ENCODE results near the gene DYNLT2.

DYNLT2 gene, protein sequence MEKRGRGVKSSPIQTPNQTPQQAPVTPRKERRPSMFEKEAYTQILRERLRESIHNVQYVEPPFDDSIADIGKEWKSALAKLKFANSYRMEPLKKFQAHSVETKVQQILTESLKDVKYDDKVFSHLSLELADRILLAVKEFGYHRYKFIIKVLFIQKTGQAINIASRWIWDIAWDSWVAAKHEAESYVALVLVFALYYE

DNA sequence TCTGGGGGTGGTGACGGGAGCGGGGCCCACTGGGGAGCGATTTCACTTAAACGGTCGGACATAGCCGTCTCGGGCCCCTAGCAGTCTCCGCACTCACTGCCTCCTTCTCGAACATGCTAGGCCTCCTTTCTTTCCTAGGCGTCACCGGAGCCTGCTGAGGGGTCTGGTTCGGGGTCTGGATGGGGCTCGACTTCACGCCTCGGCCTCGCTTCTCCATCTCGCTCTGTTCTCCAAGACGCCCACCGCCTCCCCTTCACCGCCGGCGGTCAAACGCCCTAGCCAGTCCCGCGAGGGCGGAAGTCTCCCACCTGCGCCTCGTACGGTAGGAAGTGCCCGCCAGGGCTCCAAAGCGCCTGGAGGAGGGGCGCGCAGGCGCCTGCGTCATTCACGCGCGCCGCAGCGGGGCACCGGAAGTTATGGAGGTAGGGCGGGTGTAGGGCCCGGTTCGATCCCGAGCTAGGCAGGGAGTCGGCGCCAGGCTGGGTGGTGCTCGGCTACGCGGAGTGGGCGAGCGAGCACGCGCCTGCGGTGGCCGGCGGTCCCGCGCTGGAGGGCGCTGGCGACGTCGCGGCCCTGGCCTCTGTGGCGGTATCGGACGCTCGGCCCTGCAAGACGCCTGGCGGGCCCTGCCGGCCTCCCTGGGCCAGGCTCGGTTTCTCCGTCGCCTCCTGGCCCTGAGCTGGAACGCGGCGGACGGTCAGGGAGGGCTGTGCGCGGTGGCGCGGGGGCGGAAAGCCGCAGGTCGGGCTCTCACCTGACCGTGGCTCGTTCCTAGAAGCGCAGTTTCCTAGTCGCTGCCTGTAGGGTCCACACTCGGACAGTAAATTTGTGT lies at the start of gene DYNLT2, which contains the start of gene ERMARD:
TSS of gene DYNLT2 (minus strand) at position 331 of the 832 bp plus-strand sequence. CDS start at position 217, 114 bp downstream.
TSS of gene ERMARD (plus strand) at position 381 of the 832 bp plus-strand sequence. CDS start at position 417, 36 bp downstream.
- peak; percentile 89 for DNase-seq (ENCODE audit: low read depth in 2 of 2)

DNA sequence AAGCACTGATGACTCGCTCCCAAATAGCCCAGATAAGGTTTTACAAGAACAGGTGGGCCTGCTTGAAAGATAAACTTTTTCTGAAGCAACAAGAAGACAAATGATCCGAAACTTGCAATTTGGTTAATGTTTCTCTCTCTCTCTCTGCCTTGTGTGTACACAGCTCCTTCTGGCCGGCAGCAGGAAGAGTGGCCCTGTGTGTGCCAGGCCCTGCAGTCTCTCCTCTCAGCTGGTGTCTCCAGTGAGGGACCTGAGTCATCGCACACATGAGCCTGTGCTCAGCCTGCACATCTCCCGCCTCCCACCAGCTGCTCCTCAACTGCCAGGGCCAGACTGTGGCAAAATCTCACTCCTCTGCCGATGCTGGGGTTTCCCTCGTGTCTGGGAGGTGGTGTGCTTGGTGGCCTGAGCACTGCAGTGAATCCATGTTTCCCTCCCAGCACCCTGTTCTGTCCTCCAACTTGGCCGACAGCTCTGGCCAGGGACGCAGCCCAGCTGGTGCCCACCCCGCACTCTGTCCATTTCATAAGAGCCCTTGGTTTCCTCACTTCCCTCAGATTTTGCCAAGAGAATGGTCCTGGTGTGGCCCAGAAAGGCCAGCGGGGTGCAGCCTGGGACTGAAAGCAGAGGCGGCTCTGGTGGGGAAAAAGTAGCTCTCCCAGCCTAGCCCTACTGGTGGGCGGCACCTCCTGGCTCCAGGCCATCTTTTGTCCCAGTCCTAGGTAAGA lies 49.5 kb upstream of the DYNLT2 start:
- DNase-seq (ENCODE audit: low read depth in 2 of 2) = no peak

DNA sequence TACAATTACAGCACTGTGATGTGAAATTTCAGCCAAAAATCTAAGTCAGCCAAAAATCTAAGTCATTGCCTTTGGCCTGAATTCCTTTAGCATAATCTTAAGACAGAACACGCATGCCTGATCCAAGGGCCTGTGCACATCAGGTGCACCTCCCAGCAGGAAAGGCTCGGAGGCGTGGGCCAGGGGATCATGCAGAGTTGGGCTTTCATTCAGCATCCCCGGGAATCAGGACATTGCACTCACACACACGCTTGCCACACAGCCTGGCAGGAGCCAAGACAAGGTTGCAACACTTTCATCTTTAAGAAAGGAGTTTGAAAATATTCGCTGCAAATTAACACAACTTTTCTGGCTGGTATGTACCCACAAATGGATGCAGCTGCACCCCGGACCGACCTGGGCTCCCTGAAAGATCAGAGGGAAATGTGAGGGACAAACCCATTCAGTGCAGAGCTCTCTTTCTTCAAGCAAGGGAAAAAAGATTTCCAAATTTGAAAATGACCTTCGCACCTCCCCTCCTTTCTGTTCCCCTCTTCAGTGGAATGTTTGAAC lies 48.8 kb upstream of the DYNLT2 start:
- no peak for DNase-seq (ENCODE audit: low read depth in 2 of 2)

DNA sequence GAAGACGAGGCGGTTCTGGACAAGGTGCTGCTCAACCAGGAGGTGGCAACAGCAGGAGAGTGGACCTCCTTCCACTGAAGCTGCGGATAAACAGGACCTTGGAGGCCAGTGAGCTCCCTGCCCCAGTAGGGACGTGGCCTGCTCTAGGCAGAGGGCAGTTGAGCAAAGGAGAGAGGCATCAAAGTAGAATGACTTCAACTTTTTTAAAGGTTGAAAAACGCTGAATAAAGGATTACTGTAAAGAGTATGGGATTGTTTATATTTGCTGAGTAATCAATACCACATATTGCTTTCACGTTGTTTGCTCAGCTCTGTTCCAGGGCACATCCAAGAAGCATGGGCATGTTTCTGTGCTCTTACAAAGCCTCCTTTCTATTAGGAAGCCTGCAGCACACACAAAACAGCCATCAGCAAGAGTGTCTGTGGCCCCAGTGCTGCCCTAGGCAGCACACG lies 48.1 kb upstream of the DYNLT2 start:
- DNase-seq (ENCODE audit: low read depth in 2 of 2) = no peak

DNA sequence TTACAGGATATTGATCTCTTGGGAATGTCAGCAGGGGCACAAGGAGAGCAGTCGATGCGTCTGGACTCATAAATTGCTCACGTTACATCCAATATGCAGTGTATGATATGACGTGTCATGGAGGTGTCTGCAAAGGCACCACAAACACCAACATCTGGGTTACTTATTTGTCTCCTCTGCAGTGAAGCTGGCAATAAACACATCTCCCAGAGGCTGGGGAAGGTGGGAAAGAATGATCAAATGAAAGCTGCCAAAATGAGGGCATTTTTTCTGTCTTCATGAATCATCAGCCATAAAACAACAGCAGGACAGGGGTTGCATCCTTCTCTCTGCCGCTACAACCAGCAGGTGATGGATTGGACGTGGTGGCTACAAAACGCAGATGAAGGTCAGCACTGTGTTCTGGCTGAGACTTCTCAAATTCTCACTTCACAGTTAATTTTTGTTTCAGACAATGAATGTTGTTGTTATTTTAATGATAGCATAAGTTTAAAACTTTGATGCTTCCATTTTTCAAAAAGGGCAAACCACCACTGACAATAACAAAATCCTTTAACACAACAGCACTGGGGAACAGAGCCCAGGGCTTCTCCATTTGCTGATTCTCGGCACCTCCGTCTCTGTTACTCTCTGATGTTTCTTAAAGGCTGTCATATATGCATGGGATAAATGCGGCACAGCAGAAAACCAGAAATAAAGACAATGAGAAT lies 47.5 kb upstream of the DYNLT2 start:
- no peak for DNase-seq (ENCODE audit: low read depth in 2 of 2)

DNA sequence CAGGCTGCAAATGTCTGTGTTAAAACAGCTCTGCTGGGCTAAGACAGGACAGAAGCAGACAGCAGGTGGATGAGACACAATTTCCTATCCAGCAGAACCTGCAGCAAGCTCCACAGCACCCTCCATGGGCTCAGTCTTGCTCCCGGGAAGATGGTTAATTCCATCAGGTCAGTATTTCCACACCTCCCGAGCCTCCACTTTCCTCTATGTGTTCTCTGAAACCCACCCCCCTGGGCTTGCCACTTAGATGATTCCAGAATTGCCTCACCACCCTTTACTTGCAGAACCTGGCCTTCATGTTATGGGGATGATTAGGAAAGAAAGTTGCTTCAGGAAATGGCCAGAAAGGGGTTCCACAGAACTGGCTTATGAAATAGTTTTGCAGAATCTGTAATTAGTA lies 43.8 kb upstream of the DYNLT2 start:
- no peak for DNase-seq (ENCODE audit: low read depth in 2 of 2)

DNA sequence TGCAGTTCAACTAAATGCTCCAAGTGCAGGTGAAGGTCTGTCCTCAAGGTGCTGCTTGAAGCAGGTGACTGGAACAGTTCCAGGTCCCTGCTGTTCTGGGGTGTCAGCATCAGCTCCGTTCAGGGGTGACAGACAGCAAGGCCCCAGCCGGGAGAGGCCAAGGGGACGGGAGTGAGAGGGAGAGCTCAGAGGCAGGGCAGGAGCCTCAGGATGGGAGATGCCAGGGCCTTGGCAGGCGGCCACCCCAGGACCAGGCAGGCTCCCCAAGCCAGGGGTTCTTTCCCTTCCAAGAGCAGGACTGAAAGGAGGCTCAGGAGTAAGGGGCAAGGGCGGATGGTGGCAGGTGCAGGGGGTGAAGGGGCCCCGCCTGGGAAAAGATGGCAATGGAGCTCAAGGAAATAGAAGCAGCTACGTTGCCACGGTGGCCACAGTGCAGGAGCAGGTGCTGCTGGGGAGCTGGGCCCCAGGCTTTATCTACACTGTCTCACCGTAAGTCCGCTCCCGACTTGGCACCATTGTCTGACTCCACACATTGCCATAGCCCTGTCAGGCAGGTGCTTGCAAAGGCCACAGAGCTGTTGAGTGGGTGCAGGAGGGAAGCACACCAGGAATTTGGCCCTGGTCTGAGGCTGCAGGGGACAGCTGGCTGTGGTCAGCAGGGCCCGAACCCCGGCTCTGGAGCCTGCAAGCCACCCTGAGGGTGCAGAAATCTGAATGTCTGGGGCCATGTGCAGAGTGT lies 43.1 kb upstream of the DYNLT2 start:
- no peak for DNase-seq (ENCODE audit: low read depth in 2 of 2)

DNA sequence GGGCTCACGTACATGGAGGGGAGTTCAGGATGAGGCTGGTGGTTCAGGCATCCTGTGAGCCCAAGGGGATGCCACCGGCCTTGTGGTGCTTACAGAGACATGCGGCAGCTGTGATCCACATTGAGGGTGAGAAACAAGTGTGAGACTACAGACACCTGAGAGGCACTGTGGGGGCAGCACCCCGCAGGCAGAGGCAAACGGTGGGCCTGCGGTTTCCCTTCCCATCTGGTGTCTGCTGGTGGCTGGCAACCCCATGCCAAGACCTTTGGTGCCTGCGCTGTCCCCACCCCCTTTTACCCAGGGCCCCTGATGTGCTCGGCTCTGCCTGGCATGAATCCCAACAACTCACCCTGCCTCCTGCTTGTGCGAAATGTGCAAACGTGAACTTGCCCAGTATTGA lies 42.0 kb upstream of the DYNLT2 start:
- DNase-seq (ENCODE audit: low read depth in 2 of 2) = no peak

DNA sequence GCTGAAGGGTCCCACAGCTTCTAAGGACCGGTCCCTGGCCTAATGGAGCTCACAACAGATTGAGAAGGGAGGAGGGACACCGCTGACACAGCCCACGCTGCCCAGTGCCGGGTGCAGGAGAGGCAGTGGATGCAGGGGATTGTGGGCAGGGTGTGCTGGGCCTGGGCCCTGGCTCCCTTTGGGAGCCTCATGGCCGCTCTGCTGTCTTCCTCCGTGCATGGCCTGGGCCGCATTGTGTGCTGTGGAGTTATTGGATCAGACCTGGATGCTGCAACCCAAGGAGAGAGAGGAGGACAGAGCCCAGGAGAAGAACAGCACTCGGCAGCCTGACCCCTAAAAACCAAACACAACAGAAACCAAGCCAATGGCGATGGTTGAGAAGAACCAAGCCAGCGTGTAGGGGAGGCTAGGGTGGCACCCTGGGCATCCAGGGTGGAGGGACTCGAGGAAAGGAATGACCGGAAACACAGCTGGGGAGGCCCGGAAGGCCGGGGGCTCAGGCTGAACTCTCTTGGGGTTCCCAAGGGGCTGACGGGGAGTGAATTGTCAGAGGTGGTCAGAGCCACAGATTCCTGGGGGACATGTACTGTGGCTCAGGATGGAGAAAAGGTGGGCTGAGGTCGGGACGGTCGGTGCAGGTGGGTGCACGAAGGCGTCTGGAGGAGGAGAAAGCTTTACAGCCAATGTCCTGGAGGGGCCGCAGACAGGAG lies 41.1 kb upstream of the DYNLT2 start:
- no peak for DNase-seq (ENCODE audit: low read depth in 2 of 2)

DNA sequence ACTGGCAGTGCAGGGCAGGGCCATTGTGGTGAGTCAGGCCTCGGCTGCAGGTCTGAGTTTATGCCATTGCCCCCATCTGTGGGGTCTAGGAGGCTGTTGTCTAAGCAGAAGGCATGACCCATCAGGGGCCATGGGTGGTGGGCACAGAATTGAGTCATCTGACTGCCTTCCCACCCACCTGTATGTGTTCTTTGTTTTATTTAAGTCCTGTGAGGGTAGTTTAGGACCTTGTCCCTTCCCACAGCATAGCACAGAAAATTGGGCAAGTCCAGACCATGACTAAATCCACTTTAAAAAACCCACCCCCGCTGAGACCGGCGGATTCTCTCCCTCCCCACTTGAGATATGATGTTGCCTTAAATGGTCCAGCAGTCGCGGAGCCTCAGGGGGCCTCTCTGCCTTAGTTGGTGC lies 40.4 kb upstream of the DYNLT2 start:
- no peak for DNase-seq (ENCODE audit: low read depth in 2 of 2)

DNA sequence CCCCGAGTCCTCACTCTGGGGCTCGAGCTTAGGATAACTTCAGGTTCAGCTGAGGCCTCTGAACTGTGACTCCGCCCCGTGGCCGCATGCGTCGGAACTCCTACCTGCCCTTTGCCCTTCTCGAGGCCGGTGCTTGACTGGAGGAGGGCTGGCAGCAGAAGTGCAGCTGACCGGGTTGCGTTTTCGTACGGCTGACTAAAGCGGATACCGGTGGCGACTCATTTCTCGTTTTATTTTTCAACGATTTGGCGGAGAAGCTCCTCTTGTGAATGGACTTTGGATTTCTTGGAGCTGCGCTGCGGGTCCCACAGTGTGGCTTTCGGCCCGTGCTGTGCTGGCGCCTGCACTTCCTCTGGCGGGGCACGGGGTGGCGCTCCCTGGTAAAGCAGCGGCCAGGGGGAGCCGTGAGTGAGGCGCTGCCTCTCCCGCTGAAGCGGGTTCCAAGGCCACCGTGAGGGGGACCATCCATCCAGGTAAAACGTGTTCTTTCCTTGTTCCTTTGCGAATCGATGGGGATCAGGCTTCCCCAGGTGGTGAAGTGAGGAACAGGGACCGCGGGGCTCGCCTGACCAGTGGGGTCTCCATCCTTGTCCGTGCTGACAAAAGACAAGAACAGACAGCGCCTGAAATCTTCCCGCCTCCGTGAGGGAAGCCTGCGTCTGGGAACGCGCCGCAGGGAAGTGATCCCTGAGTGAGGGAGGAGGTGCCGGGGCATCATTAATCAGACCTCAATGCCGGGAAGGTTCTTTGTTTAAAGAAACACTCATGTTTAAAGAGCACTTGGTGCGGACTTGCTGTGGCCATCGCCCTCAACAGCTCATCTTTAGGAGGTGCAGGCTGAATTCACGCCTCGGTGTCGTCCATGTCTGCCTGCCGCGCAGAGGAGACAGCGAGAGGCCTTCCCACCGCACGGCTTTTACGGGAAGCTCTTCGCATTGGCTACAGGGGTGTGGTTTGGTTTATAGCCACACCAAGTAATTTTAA lies 38.9 kb upstream of the DYNLT2 start:
- peak; percentile 59 to 71 for DNase-seq (ENCODE audit: low read depth in 2 of 2)

DNA sequence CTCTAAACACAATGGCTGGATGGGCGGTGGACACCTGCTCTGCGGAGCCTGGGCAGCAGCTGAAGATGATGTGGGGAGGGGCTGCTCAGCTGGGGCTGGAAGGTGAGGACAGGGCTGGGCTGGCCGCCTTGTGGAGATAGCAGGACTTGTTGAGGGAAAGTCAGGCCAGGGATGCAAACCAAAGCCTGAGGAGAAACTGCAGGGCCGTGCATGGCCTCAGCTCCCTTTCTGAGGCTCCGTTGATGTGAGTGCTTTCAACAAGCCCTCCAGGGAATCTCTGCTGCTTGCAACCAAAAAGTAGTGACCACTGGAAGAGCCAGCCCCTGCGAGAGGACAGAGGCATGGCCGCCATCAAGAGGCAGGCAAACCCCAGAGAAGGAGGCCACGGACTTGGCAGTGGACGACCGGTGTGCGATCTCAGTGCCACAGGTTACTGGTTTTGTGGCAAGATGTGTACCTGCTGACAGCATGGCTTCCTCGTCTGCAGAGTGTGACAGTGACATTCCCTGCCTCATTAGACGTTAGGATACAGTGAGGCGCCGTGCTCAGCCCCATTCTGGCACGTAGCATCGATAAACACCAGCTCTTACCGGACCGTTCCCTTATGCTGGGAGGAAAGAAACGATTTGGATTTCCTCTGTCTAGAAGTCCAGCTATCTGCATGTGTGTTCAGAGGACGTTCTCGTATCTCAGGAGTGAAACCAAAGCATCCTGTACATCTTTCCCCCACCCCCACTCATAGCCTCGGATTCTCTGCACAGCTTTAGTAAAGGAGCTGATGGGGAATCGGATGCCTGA lies 38.0 kb upstream of the DYNLT2 start:
- DNase-seq (ENCODE audit: low read depth in 2 of 2) = no peak

DNA sequence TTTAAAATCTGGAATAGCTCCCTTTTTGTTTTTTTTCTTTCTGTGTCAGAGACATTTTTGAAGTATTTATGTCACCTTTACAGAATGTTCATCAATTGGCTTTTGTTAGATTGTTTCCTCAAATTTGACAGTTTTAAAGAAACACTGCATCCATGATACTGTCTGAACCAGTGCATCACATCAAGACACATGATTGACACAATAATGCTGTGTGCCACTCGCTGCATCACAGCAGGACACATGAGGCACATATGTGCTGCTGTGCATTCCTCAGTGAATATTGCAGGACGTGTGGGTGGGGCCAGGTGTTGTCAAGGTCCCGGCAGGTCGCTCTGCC lies 37.4 kb upstream of the DYNLT2 start:
- DNase-seq (ENCODE audit: low read depth in 2 of 2) = no peak

DNA sequence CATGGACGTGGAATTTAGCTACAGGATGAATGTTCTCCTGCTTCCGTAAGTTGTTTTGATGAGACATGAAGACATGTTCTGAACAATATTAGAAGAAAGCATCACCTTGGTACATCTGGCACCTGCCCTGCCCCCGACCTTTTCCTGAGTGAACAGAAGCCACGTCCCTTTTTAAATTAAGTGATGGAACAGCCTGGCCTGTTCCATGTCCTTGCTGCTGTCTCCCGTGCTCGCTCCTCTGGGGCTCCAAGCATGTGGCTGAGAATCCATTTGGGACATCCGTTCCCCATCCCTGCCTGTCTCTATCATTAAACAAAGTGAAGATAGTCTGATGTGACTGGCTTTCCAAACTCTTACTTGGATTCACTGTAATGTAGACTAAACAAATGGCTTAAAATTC lies 36.4 kb upstream of the DYNLT2 start:
- no peak for DNase-seq (ENCODE audit: low read depth in 2 of 2)

DNA sequence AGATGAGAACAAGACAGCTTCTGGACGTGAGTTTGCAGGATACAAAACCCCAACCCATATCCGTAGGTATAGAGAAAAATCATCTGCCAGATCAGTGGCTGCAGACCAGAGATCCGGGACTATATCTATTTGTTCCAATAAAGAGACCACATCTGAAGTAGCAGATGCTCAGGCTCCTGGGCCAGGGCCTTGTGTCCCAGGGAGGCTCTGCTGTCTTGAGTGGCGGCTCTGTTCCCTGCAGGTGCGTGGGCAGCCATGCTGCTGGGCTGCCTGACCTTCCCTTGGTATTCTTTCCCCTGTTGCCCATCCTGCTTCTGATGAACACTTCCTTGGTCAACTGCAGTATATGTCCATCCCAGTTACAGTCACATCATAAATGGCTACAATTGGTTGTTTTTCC lies 35.0 kb upstream of the DYNLT2 start:
- no peak for DNase-seq (ENCODE audit: low read depth in 2 of 2)

DNA sequence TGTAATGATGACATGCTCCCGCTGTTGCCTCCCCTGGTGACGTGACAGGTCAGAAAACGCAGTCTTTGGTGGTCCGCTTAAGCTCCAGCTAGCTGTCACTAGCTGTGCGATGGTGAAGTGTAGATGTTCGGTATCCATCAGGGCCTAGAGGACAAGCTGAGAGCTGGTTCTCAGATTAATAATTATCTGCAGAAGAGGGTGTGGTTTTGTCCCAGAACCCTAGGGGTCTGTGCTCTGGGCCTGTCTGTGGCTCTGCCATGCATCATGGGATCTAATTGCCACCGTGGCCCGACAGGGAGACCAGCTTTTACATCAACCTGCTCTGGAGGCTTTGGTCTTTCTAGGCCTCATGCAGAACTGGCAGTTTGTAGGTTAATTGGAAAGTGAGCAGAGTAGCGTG lies 34.2 kb upstream of the DYNLT2 start:
- no peak for DNase-seq (ENCODE audit: low read depth in 2 of 2)

DNA sequence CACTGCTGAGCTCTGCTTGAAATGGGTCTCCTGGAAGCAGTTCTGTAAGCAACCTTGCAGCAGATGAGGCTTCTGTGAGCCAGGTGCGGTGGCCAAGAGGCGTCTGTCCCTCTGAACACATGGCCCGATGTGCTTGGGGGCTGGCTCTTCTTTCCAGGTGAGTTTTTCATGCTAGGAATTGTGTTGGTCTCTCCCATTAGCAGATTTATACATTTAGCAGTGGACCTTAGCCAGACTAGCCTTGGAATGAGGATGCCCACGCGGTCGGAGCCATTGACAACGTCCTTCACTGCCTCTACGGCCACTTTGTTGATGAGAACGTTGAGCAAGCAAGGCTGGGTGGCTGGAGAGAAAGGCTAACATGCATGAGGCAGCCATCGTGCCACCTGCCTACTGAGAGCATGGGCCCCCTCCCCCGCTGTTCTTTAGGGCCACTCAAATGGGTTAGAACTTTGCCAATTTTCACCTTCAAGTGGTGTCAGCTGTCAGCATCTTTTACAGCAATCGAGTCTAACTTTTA lies 33.5 kb upstream of the DYNLT2 start:
- DNase-seq (ENCODE audit: low read depth in 2 of 2) = no peak

Data from stimulated activated CD4-positive, alpha-beta T cell treated with anti-CD3 and anti-CD28 coated beads, Interleukin-4, amount 100 ng/mL, for 48 hours (primary cell).